ENCODE results near the gene CDH13.

The CDH13 gene

DNA sequence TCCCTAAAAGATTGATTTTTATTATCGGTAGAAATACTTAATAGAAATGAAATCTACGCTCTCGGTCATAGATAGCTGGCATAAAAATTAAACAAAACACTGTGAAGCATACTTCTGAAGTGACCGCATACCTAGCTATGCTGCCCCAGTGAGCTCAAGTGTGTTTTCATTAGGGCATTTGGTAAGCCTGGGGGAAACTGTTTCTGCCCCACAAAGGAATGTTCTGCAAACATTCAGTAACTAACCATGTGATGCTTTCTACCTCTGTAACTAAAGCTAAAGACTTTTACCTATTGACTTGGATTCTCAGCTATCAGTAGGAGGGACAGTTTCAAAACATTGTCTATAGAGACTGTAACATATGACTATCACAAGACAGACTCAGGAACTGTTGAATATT is 1087.5 kb downstream of the CDH13 start:
- DNase-seq = no peak

DNA sequence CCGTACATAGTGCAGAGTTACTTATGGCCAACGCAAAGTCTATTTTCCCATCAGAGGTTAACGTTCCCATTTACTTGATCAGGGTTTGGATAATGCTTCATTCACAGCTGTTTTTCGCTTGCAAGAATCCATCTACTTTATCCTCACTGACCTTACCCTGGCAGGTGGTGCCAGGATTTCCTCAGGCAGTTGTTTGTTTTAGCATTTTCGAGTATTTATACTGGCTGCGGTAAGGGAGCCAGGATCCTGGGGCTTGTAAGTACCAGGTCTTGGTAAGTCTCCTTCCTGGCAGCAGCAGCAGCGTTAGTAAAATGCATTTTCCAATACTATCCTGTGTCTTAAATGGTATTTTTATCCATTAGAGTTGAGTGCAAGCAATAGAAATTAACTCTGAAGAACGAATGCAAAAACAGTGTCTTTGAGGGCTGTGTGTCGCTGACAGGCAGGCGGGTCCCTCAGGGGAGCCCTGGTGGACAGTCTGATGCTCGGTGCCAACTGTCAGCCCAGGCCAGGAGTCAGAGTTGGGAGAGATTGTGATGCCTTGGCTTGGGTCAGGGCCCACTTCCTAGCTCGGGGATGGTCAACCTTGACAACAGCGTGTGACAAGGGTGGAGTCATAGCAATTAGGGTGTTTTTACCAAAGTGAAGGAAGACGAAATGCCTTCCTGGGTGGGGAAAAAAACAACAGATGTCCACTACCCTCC is 1088.6 kb downstream of the CDH13 start:
- DNase-seq = peak; percentile 67

DNA sequence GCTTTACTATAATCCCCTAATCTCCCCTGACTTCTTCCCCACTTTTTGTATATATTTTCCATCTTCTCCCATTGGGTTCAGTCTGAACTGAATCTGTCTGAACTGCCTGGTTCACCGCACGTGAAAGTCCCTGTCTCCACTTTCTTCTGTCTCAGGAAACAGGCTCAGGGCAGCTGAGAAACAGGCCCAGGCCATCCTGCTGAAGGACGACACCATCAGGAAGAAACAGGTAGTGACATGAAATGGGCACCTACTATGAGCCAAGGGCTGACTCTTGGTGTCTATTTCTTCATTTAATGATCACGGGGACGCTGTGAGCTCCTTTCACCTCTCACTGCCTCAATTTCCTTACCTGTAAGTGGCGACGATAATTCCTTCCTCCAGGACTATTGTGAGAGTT is 1090.5 kb downstream of the CDH13 start:
- no peak for DNase-seq

DNA sequence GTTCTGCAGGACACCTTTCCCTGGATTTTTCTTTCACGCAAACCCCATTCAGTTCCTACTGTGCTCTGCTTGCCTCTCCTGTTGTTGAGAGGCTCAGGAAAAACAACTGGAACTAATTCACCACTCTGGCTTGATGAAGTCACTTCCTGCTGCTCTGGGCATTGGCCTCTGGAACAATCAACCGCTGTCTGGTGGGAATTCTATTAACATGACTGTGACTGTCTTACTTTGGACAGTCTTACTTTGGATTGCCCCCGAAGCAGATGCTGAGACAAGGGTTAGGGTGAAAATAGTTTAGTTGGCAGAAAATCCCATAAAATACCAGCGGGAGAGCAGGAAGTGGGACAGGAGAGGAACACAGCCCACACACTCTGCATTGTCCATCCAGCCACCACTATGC is 1091.0 kb downstream of the CDH13 start:
- DNase-seq = no peak

DNA sequence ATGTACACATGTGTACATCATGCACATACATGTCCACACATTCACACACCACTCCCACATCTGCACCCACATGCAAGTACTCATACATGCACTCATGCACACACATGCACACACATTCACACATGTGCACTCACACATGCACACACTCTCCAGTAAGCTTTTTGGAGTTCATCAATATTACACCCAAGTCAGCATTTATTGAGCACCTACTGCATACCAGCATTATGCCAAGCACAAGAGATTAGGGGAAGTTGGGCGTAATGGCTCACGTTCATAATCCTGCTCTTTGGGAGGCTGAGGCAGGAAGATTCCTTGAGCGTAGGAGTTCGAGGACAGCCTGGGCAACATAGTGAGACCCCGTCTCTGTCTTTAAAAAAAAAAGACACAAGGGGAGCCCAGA is 1093.4 kb downstream of the CDH13 start:
- no peak for DNase-seq

DNA sequence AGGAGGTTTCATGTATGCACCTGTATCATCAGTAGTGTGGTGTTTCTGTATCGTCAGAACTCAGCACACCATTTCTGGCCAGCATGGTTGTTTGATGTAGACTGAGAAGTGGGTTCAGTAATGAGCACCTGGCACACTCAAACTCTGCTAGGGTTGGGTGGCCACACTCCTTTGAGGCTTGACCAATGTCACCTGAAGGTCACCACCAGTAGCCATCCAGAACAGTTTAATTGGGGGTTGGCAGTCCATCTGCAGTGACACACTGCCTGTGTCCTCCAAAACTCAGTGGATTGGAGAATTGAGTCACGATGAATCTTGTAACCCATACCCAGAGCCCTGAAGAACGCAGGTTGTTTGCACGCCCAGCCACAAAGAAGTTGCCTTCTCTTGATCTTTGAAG is 1094.2 kb downstream of the CDH13 start:
- DNase-seq = no peak

DNA sequence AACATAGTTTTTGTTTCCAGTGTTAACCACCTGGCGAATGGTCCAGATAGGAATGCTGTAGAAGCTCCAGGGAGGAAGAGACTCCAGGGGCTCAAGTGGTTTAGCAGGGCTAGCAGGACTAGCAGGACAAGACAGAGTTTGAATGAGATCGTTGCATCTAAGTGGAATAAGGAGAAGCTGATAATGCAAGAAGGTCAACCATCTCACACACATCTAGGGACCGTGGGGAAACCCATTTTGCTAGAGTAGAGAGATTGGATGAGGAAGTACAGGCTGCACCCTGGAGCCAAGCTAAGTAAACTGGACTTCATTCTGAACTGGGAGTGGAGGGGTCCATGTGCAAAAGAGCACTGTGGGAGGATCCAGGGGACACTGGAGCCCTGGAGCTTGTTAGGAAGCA is 1094.9 kb downstream of the CDH13 start:
- DNase-seq = no peak

DNA sequence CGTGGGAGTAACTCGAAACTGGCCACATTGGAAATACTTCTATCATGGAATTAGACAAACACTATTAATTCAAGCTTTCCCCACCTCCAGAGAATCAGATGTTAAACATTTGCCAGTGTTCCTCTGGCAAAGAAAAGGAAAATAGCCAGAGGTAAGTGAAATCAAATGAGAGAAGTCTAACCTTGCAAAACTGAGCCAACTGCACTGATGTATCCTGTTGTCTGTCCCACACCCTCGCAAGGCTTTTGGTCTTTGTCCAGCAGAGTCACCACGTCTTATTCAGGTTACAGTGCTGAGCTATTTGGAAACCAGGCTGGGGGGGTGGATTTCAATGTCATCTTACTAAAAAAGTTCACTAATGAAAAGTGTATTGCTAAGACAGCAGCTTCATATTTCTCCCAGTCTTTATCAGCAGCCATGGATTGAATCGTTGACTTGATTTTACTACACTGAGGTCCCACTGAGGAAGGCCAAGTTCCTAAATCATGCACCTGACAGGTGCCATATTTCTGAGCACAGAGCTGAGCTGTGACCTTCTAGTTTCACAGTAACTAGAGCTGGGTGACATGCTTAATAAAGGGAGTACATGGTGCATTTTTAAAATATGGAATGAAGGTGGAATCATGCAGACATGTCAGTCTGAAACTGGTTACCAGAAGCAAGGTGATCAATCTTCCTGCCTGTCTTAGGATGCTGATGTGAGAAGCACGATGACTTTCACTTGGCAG is 1095.9 kb downstream of the CDH13 start:
- no peak for DNase-seq

DNA sequence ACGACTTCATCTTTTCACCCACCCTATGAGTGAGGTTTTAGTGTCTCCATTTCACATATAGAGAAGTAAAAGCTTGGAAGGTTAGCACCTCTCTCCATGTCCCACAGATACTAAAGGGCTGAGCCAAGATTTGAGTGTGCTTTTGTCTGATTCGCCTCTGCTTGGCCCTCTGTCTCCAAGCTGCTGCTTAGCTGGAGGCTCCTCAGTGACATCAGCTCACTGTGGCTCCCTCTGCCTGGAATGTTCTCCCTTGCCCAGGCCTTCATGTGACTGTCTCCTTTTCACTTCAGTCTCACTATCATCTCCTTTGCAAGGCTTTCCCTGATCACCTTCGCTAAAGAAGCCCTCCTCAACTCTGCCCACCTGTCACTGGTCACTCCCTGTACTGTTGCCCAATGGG is 1096.5 kb downstream of the CDH13 start:
- DNase-seq = no peak

DNA sequence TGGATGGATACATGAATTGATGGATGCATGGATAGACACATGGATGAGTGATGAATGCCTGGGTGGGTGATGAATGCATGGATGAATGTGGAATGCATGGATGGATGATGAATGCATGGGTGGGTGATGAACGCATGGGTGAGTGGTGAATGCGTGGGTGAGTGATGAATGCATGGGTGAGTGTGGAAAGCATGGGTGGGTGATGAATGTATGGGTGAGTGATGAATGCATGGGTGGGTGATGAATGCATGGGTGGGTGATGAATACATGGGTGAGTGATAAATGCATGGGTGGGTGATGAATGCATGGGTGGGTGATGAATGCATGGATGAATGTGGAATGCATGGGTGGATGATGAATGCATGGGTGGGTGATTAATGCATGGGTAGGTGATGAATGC is 1097.1 kb downstream of the CDH13 start:
- DNase-seq = no peak

DNA sequence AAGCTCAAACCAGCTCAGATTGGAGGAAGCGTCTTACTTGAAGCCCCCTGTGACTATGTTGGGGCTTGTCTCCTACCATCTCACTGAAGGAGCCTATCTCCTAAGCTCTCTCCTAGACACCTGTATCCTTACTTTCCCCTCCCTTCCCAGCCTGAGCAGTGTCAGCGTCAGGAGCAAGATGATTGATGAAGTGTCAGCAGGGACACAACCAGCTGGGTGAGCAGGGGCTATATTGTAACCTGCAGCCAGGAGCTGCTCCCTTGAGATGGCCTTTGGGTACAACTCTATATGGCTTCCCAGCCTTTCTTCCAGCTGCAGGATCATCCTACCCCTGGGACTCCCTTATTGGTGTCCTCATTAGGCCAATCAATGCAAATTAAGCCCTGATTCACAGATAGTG is 1097.8 kb downstream of the CDH13 start:
- no peak for DNase-seq

DNA sequence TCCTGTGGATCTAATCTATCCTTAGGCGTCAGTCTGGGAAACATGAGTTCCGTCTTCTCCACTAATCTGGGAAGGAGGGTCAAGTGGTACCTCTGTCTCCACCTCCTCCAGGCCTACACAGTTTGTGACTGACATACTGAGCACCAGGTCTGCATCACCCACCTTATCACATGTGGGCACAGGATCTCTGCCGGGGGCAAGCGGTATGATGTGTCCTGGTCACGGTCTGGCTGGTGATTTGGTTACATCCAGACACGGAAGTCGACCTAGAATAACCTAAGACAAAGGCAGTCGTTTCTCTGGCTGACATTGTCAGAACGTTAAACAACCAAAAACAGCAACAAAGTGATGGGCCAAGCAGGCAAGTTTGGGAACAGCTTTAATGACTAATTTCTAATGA is 1098.5 kb downstream of the CDH13 start:
- no peak for DNase-seq

DNA sequence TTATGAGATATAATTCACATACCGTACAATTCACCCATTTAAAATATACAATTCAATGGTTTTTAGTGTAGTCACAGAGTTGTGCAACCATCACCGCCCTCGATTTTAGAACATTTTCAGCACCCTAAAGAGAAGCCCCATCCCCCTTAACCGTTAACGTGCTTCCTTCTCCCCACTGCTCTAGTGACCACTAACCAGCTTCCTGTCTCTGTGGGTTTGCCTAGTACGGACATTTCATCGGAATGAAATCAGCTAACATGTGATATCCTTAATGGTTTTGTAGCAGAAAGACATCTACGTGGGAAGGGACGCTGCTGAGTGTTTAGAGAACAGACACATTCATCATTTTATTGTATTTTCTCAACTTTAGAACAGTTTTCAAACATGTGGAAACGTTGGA is 1100.2 kb downstream of the CDH13 start:
- DNase-seq = no peak

DNA sequence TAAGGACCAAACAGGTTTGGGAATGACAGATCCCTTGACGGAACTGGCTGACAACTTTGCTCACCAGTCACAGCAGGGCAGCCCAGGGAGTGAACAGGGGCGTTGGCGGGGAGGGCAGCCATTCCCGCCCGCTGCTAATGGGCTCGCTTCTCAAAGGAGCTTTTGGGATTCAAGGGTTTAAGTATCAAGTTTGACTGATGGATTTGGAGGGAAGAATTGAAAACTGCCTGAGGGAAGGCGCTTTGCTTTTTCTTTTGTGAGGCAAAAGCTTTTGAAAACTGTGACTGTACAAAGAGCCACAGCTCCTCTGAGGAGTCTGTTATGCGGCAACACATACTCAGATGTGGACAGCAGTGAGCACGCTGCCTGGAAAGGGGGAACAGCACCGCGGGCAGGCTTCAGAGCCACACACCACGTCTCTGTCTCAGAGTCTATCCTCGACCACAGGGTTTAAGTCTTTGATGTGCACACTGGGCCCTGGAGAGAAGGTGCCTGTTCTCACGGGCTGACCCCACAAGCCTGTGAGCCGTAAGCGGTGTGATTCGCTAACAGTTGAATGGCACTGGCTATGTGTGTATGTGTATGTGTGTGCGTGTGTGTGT is 1101.1 kb downstream of the CDH13 start:
- DNase-seq = no peak

DNA sequence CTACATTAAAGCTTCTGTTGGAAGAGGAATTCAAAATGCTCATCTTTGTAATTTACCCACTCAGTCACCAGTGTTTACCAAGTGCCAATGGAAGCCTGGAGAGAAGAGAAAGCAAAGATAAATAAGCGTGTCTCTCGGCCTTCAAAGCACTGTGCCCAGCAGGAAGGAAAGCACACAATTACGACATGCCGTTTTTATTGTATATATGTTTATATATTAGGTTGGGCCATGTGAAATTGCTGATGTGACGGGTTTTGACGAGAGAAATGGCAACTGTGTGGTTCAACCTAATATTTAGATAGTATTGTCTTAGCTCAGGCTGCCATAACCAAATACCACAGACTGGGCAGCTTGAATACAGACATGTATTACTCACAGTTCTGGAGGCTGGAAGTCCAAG is 1101.7 kb downstream of the CDH13 start:
- DNase-seq = peak; percentile 86

DNA sequence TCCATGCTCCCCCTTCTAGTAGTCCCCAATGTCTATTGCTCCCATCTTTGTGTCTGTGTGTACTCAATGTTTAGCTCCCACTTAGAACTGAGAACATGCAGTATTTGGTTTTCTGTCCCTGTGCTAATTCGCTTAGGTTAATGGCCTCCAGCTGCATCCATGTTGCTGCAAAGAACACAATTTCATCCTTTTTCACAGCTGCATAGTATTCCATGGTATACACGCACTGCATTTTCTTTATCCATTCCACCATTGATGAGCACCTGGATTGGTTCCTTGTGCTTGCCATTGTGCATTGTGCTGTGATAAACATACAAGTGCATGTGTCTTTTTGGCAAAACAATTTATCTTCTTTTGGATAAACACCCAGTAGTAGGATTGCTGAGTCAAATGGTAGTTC is 1104.0 kb downstream of the CDH13 start:
- no peak for DNase-seq

DNA sequence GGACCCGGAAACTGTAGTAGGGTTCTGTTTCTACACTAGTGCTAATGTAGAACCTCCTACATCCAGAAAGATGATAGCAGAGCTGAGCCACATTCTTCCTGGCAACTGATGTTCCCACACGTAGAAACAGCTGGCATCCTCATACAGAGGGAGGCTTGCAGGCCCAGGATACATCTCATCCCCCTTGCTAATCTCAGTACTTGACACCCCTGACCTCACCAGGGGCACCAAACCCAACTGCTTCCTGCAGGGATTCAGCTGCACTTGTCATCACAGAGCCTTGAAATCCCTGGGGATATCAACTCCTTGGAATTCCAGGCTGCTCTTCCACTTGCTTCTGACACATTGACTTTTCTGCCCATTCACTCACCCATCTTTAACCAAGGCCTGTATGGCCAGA is 1105.8 kb downstream of the CDH13 start:
- DNase-seq = no peak

DNA sequence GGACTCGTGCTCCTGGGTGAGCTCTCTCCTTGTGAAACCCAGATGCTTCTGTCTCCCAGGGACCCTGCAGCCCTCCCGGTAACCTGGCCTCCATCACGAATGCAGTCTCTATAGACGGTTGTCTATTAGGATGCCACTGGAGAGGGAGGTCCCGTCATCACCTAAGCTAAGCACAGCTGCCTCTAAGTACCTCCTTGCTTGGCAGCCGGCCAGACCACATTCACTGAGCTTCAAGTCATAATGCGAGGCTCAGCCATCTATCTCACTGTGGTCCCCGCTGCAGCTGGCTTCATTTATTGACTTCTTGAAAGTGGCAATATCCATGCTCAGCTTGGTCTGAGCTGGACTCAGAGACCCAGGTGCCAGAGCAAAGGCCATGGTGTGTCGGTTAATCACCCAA is 1106.5 kb downstream of the CDH13 start:
- peak; percentile 79 for DNase-seq

DNA sequence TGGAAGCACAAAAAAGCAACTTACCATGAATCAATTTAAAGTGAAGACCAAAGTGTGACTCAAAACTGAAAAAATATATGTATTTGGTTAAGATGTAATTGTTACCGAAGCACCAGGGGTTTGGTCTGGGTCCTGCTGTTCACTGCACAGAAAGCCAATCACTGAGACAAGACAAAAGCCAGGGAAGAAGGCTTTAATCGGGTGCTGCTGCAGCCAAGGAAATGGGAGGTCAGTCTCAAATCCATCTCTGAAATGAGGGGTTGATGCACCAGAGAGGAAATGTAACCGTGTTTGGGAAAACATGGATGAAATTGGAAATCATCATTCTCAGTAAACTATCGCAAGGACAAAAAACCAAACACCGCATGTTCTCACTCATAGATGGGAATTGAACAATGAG is 1107.4 kb downstream of the CDH13 start:
- DNase-seq = no peak

DNA sequence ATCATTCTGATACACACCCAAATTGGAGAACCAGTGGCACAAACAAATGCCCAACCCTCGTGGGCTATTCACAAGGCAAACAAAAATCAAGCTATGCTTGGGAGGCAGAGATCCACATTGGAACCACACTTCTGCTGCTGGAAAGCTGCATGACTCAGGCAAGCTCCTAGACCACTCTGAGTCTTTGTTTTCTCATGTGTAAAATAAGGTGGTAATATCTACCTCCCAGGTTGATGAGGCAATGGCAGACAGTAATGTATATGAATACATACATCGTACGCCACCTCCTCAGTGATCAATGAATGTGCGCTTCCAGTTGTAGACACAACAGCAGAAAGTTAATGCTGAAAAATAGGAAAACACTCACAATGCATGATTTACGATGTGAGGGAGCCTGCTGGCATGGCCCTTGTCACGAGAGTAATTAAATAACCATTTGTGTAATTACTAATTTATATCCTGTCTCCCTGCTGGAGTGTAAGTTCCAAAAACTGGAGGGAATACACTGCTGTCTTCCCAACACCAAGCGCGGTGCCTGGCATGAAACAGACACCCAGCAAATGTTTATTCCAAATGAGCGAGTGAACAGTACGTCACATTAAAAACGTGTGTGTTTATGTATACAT is 1111.1 kb downstream of the CDH13 start:
- no peak for DNase-seq

DNA sequence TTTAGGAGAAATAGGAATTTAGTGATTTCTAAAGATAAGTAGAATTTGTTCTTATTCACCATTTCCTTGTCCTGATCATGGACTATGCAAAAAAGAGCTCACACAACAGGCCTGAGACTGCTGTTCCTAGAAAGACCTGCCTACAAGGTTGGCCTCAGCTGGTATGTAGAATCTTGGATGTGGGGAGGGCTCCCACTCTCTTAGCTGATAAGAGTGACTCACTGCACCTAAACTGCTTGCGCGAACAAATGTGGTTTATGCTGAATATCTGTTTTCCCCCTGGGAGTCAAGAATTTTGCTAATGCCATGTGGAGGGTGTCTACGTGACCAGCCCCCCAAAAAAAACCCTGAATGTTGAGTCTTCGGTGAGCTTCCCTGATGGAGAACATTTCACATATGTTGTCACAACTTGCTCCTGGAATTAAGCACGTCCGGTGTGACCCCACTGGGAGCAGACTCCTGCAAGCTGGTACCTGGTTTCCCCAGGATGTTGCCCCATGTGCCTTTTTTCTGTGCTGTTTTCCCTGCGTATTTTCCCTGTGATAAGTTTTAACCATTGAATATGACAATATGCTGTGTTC is 1112.2 kb downstream of the CDH13 start:
- DNase-seq = no peak

DNA sequence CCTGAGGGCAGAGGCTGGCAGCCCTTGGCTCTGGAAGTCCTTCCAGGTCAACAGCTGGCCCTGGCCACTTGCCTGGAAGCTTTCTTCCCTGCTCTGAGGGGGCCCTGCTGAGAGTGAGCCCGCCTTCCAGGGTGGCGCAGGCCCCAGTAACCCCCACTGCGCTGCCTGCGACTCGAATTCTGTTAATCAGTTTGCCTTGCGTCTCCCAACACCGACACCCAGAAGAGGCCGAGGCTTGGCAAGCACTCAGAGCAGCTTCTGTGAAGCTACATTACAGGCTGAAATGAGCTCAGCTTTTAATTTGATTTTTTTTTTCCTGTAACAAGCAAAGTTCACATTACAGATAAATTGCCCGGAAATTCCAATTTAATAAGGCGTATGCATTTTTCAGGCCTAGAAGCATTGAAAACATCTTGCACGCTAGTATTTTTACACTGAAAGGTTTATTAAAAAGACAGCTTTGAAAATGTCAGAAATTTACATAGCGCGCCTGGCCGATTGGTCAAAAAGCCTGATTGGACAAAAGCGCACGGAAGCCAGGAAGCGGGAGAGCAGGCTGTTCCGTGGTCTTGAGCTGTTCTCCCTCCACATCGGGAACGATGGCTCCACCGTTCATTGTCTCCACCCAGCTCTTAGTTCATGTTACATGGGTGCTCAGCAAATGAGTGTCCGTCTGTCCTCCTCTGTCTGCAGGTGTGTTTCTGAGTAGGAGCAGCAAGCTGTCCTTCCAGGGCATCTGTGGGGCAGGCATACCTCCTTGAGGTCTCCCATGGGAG is 1115.5 kb downstream of the CDH13 start:
- no peak for DNase-seq

DNA sequence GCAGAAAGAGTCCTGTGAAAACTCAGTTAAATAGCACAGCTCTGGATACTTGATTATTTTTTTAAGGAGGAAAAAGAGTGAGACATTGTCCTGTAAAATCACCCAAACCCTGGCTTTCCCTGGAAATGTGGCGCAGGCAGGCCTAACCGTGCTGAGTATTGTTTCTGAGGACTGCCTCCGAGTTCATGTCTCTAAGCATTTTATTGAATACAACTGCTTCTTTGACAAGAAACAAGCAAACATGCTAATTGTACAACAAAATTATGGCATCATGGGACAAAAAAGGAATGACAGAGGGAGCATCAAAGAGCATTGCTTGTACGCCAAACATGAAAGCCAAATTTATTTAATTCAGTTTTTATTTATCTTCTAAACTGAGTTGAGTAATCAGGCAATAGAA is 1116.5 kb downstream of the CDH13 start:
- no peak for DNase-seq

Measured in NCI-H345 (cell line).